ENCODE measurements around the gene MAPRE2. TPM values are rescaled to one million over a fixed set of nuclear protein-coding genes. Genes with fewer than 3 reads are reported as not detected.

MAPRE2 gene
- total and polyA plus RNA-seq, 2 of the 13 experiments (the other 11 are each of a cell fraction or from before 2014, with no cell fraction given), result 34.5 to 67.9 TPM

GRCh38 chr18:35084494-35085449 lies 43.6 kb downstream of the MAPRE2 start (continued):
- TF ChIP-seq ZNF572 (CRISPR knock-in tag; IDR thresholded peaks at IDR 0.05) (no peak), CREBL2 (CRISPR knock-in tag; IDR thresholded peaks at IDR 0.05; ENCODE audit: borderline replicate concordance) (no peak), ZNF121 (CRISPR knock-in tag; IDR thresholded peaks at IDR 0.05) (no peak), YY1 (IDR thresholded peaks at IDR 0.05; ENCODE audit: insufficient read depth, insufficient replicate concordance, low read depth, low read length) (no peak), ZNF460 (CRISPR knock-in tag; IDR thresholded peaks at IDR 0.05; ENCODE audit: borderline replicate concordance) (no peak; the same call in 1 of the 2 replicates), THRA (CRISPR knock-in tag; IDR thresholded peaks at IDR 0.05; ENCODE audit: borderline replicate concordance) (peak; percentile 92), MAFK (conservative IDR thresholded peaks at IDR 0.05 in 1 of 2, IDR thresholded peaks at IDR 0.05 in 1 of 2; ENCODE audit: low read length in 2 of 2) (0 out of 4 replicates have a peak, but pooled peaks have one; percentile 15 to 17), SMAD1 (CRISPR knock-in tag; IDR thresholded peaks at IDR 0.05; ENCODE audit: borderline replicate concordance, low read depth) (no peak), JUN (CRISPR knock-in tag; IDR thresholded peaks at IDR 0.05) (no peak), KAT7 (CRISPR knock-in tag; IDR thresholded peaks at IDR 0.05; ENCODE audit: borderline replicate concordance) (no peak), AHDC1 (CRISPR knock-in tag; IDR thresholded peaks at IDR 0.05; ENCODE audit: borderline replicate concordance) (peak; percentile 96), KDM1A (CRISPR knock-in tag; IDR thresholded peaks at IDR 0.05) (no peak), MAZ (IDR thresholded peaks at IDR 0.05; ENCODE audit: borderline replicate concordance, low read depth, low read length) (no peak), MAZ (CRISPR knock-in tag; IDR thresholded peaks at IDR 0.05; ENCODE audit: low read depth) (no peak), ZNF335 (CRISPR knock-in tag; IDR thresholded peaks at IDR 0.05) (no peak), MLX (CRISPR knock-in tag; IDR thresholded peaks at IDR 0.05) (0 out of 2 replicates have a peak, but pooled peaks have one; percentile 28), TERF1 (CRISPR knock-in tag; IDR thresholded peaks at IDR 0.05) (no peak), SMYD3 (CRISPR knock-in tag; IDR thresholded peaks at IDR 0.05) (peak; percentile 61; the same call in 1 of the 2 replicates), FOXJ3 (CRISPR knock-in tag; IDR thresholded peaks at IDR 0.05; ENCODE audit: borderline replicate concordance) (peak; percentile 72; the same call in 1 of the 2 replicates)

Data from HepG2 (cell line).